HG03064 (cell line): ENCODE results near the gene PLCB4.

ENCODE experiments used
- ATAC-seq: cut with Tn5 transposase; IDR thresholded peaks from one replicate; pipeline ENCODE4 v1.9.1; 2021; ENCODE audit warnings: low read depth; ENCODE audit not compliant: unreplicated experiment

The PLCB4 gene

DNA sequence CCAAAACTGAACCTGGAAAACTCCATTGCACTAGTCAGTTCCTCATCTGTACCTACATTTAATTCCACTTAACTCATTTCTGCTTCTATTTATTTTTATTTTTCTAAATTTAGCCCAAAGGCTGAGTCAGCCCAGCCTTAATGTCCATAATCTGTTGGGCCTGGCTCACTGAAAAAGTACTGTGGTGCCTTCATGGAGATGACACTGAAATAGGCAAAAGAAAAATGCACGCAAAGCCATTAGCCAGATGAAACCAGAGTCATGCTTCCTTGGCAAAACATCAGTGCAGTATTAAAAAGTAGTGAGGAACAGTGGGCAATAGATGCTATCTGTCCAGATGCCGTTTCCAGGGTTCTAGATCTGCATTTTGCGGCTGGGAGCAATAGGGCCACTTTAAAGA, 14.7 kb upstream of the PLCB4 start:
- no peak for ATAC-seq

DNA sequence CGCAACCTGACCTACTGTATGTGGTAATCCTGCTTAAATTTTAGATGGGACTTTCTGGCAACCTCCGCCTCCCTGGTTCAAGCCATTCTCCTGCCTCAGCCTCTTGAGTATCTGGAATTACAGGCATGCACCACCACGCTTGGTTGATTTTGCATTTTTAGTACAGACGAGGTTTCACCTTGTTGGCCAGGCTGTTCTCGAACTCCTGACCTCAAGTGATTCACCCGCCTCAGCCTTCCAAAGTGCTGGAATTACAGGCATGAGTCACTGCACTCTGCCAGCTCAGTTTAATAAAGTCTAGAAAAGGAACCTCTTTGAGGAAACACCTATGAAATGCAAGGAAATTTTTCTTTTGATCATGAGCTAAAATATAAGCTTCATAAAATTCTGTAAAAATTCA, 9.0 kb upstream of the PLCB4 start:
- ATAC-seq = no peak

DNA sequence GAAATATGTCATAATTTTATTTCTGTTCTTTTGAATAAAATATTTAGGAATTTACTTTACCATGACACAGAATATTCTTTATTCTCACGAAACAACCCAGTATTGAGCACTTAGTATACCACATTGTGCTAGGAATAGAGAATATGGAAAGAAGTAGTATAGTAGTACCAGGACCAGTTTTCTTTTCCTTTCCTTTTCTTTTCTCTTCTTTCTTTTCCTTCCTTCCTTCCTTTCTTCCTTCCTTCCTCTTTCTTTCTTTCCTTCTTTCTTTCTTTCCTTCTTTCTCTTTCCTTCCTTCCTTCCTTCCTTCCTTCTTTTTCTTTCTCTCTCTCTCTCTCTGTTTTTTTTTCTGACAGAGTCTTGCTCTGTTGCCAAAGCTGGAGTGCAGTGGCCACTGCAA, 7.5 kb upstream of the PLCB4 start:
- no peak for ATAC-seq

DNA sequence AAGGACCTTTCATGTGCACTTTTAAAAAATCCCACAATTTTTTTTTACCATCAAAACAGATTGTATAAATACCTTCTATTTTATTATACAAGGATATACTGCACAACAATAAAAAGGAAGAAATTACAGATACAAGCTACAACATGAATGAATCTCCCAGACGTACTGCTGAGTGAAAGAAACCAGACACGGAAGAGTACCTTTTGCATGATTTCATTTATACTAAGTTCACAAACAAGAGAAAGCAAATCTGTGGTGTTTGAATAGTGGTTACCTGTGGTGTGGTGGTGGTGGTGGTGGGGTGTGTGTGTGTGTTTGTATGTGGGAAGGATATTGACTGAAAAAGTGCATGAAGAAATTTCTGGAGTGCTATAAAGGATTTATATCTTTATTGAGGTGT, 6.8 kb upstream of the PLCB4 start:
- no peak for ATAC-seq

DNA sequence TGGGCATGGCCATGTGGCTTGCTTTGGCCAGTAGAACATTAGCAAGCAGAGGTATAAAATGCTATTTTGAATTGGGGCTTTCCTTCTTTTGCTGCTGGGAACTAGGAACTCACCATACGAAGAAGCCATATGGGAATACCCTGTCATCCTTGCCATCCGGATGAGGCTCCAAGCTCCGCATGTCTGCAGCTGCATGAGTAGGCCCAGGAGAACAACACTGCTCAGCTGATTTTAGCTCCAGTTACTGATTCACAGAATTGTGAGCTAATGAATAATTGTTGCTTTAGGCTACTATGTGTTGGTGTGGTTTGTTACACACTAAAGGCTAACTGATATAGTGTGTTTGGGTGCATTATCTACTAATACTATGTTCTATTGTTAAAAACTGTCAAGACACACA, 2.7 kb upstream of the PLCB4 start:
- no peak for ATAC-seq

DNA sequence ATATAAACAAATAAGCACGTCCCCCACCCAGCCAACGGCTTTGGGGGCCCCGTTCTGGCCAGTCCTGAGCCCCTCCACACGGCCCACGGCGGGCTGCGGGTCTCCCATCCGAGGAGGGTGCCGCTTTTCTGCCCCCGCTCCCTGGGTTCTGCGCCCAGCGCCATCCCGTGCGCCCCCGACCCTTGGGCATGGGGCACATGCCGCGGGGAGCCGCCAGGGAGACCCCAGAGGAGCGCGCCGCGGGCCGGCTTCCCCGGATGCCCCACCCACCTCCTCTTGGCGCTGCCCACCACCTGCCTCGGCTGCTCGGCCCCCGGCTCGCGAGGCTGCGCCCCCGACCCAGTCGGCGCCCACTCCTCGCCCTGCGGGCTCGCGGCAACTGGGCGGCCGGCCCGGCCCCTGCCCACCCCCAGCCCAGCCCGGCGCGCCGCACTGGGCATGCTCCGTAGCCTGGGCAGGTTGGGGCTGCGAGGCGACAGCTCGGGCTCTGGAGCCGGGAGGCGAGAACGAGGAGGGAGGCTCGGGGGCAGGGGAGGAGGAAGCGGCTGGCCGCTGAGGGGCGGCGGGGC, 570 bp upstream of the PLCB4 start:
- no peak for ATAC-seq

DNA sequence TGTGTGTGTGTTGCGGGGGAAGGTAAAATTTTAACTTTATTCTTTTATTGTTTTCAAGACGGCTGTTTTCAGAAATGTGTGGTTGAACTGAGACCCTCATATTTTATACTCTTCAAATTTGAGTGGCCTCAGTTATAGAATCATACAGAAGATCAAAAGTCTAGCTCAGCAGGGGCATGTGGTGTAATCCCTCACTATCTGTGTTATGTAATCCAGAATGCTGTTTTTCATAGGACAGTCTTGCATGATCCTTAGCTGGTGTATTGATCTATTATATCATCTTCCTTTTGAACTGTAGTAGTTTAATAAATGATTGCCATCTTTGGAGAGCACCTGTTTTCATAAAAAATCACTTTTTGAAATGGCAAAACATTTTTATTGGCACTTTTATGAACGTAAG, 1.4 kb downstream of the PLCB4 start:
- ATAC-seq = no peak

DNA sequence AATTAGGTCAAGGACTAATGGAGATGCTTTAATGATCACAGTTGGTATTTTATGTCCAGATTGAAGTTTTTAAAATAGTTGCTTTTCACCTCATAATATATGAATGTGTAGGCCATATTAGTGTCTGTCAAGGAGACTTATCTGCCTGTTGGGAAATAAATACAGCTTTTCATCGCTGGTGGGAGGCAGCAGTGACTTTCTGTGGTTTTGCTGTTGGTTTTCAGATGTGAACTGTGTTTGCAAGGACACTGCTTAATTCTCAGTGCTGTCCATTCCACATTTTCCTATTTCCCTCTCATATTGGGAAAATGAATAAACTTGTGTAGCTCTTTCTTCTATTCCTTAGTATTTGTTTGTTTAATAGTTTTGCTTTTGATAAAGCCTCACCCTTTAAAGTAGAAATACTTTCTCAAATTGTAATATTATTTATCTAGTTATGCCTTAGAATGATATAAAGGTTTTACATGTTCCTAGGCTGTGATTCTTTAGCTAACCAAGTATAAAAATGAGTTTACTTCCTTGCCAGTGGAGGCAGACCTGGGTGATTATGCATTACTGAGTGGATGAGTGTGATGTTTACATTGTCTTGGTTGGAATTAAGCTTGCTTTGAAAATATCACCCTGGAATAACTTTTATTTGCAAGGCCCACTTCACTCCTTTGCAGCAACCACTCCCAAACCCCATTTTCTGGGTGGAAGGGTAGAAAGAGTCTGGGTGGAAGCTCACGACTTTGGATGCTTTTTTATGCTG, 3.3 kb downstream of the PLCB4 start:
- no peak for ATAC-seq

DNA sequence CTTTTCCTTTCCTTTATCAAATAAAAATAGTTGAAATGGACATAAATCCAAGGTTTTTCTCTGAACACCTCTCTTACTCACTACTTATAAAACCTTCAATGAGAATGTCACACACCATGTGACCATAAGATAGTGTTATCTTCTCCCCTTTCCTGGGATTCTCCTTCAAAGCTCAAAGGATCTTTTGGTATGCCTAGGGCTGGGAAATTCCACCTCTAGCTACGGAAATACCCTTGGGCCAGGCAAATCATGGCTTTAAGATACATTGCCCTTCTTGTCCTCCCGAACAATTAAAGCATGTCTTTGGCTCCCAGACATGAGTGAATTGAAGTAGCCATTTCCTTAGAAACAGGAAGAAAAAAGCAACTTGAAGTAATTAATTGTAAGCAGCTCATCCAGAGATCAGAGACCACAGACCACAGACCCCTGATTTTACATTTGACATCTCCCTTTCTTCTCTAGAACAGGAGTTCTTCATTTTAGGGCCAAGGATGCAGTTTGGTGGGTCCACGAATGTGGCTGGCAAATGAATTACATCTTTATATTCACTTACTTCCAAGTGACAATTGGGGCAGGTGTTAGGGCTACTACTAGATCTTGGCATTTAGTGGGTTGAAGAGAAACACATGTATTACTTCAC, 4.1 kb downstream of the PLCB4 start:
- ATAC-seq = no peak

DNA sequence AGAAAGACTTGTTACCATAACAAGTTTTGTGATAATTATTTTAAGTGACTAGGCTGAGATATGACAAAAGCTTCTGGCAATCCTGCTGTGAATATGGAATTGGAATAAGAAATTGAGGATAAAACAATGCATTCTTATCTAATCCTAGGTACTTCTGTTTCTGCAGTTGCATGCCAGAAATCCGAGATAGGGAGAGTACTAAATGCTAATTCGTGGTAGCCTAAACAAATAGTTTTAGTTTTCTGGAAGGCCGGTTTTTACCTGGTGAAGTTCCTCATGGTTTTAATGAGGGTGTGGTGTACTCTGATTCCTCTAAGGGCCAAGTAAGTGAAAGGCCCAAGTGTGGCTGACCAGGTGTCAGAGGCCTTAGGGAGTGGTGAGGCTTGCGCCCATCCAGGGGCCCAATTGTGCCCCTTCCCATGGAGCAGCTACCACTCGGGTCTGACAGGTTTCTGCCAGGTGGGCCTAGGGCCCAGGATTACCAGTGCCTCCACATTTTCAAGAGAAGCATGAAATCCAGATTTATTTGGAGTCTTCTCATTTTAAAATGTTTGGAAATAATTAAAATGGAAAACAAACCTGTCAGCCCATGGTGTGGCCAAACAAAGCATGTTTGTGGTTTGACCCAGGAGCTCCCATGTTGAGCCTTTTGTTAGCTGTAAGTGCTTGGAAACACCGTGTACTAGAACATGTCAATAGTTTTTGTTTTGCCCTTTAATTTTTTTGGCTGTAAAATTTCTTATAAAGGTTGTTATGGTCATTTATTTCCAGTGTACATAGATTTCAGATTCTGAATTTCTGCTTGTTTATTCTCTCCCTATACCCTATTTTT, 6.6 kb downstream of the PLCB4 start:
- no peak for ATAC-seq

DNA sequence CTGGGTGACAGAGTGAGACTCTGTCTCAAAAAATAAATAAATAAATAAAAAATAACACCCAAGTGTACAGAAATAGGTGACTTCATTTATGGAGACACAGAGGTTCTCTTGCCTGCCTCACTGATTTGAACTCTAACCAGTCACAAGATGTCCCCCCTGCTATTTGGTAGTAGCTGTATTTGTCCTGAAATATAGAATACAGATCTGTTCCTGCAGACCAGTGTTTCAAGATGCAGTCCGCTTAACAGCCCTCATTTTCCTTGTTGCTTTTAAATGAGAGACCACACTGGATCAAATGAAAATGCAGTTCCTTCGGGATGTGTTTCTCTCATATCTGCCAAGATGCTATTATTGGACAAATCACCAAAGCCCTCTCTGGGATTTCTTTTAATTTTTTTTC, 7.6 kb downstream of the PLCB4 start:
- no peak for ATAC-seq

DNA sequence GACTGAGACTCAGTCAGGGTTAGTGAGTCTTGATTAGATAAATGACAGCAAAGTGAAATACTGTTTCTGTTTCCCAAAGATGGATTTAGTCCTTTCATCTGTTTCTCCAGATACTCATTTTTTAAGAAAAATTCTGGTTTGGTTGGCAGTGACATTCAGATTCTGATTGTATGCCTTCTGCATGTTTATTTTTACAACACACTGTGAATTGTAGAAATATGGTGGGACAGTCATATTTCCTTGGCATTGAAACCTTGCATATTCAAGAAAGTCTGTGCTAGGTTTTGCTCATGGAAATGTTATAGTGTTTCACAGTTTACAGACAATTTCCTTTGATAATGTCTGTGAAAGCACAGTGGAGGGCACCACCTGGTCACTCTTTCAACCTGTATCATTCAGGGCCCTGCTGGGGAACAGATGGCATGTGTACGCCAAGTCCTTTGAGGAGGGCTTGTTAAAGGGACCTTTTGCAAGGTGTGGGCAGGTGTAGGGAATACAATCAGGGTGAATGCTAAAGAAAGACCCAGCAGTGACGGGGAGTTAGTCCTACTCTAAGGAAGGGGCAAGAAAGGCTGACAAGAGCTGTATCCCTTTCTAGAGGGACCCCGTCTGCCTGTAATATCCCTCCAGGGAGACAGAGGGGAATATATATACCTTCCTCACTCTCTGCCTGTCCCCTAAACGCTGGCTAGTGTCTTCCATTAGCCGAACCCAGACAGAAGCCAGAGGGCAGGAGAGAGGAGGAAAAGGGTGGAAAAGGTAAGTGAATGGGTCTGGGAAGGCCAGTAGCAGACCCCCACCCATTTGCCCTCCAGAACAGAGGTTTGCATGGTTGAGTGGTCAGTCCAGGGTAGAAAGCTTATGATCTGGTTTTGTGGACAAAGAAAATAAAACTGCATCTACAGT, 10.2 kb downstream of the PLCB4 start:
- no peak for ATAC-seq

DNA sequence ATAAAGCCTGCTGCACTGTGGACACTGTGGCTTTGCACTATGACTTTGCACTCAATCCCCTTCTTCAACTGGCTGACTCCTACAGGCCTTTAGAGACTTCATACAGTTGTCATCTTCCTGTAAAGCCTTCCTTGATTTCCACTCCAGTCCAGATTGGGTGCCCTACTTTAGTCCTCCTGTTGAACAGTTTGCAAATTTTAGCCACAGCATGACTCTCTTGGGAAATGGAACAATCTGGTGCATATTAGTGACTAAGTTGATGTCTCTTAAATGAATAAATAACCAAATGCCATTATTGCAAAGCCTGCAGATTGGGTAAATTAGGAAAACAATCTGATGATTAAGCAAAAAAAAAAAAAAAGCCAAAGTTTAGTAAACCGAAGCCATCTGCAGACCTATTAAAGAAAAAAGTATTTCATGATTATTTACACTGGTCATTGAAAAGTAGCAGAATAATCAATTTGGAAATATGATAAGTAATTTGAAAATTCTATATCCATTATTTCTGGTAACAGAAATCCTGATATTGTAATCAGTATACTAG, 12.6 kb downstream of the PLCB4 start:
- no peak for ATAC-seq

DNA sequence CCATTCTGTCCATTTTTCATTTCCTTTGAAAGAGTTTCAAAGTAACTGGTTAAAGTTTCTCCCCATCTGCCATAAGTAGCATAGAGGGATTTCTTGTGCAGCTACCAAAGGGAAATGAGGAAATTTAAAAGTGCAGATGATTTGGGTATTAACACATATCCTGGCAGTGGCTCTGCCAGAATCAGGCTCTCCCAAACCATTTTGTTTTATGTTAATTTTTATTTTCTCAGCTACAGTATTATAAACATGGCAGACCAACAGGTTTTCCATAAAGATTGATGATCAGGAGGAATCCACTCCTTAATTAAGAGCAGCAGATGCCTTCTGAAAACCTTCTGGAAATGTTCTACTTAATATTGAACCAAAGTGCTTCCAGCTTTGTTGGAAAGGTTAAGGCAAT, 13.9 kb downstream of the PLCB4 start:
- no peak for ATAC-seq

DNA sequence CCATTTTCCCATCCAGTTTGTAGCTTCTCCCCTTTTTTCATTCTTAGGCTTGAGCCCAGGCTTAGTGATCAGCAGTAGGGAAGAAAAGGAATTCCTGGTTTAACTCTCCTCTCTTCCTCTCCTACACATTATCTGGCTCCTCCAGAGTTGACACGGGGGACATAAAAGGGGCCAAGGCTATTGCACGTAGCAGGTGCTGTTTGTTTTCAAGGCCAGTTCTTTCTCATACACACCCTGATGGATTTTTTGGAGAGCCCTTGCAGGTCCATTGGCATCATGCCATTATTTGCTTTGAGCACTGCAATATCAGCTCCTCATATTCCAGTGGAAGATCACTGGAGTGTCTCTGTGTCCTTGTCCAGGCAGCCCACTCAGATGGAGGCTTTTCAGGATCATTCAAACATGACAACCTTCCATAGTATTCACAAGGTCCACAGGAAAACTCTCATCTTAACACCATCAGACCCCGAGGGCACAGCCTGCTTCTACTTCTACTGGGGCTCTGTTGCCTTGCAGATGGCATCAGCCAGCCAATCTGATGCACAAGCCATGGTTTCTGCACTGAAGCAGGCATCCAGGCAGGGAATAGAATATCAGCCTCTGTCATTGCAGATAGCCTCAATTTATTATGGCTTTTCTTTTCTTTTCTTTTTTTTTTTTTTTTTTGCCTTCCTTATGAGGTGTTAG, 18.8 kb downstream of the PLCB4 start:
- ATAC-seq = no peak

DNA sequence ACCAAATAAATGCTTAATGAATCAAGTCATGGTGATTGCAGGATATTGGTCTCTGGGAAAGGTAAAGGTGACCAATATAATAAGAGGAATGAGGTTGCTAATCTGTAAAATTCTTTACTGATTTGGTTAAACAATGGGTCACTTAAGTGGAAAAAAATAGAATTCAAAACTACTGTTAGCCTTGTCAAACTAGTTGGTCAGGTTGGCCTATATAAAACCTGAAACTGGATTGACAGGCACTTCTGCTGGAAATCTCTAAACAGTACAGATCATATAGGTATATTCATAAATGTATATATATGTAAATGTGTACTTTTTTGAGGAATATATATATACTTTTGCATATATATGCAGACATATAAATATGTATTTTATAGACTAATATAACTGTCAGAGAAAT, 19.7 kb downstream of the PLCB4 start:
- ATAC-seq = no peak

DNA sequence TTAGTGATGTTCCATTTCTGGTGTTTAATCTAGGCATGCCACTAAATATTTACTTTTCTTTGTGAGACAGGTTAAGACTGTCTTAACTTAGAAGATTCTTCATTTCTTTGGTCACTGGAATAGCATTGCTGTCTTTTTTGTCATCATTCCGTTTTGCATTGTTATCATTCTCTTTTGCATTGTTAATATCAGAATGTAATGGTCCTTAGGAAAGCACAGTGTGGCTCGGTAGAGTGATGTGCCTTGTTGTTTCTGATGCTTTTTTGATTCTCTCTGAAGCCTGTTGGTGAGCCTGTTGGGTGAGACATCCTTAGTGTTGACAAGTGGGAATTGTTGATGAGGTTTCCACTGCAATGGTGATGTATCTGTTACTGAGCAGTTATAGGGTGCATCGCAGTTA, 23.2 kb downstream of the PLCB4 start:
- ATAC-seq = no peak

DNA sequence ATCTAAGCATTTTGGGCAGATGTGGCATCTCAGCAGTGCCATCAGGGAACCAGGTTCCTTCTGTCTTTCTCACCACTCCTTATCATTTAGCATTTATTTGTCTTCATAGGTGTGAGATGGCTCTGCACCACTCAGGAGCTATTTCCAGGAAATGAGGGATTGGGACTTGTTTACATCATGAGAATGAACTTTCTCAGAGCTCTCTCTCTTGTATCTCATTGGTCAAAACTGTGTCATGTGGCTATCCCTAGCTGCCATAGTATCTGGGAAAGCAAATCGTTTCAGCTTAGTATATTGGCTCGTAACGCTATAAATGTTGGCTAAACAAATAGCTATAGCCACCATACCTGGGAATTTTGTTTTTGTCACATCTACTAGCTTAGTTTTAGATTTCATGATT, 23.8 kb downstream of the PLCB4 start:
- no peak for ATAC-seq

DNA sequence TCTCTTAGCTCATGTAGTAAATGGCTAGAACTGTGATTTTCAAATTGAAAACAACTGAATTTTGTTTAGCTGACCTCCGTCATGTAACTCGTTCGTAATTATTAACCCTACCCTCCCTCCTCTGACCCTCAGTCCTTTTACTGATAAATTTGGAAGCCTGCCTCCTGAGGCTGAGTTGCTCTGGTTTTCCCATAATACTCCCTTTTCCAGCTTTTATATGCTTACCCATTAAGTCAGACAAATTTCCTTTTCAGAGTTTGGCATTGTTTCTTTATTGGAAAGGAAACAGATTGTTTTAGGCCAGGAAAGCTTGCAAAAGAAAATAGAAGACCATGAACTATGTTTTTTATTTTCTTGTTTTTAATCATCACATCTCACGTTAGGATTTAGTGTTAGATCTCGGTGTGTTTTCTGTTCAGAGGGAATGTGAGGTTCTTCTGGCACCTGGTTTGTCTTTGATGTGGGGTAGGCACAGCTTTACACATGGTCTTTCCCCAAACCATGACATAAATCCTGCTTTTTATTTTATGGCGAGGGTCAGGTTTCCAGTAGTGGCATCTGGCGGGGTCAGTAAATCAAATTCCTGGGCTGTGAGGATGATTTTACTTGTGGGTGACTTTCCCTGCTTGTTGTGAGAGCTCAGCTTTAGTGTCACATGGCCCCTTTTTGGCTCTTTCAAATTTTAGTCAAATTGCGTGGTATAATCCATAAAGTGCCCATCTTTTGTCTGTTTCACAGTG, 24.5 kb downstream of the PLCB4 start:
- no peak for ATAC-seq
